Measurements from ENCODE around the gene HOXB9. TPM values are rescaled to one million over a fixed set of nuclear protein-coding genes. Genes with fewer than 3 reads are reported as not detected.

The HOXB9 gene
- total RNA-seq, 2 experiments from 2014 or later, result not detected

GRCh38 chr17:48592577-48592976 lies 33.6 kb downstream of the HOXB9 start:
- H3K9me3 ChIP-seq (ENCODE audit: low read length), result no peaks in the 10 kb centered on the region
- intact Hi-C loops (cut with micrococcal nuclease; ENCODE audit: unreplicated experiment), result loop anchor here (10.0 kb wide), 1 partner anchor 328 kb away; no protein-coding TSS in a partner anchor
- no peak overlapping the region for H3K4me2 ChIP-seq (ENCODE audit: low read length)
- no peaks in the 10 kb centered on the region for H3K79me2 ChIP-seq (ENCODE audit: insufficient read depth, low read depth, low read length)
- H3K4me1 ChIP-seq (ENCODE audit: insufficient read depth, low read length, poor library complexity, severe bottlenecking), result peaks cover 6% of the 10 kb centered on the region
- no peaks in the 10 kb centered on the region for H3K36me3 ChIP-seq (ENCODE audit: insufficient read depth, low read length)
- POLR2A ChIA-PET, result no interaction called here
- no peak overlapping the region for H3K27ac ChIP-seq (ENCODE audit: low read depth, low read length, poor library complexity, severe bottlenecking)
- no peak for DNase-seq (ENCODE audit: low spot score)
- H3K4me3 ChIP-seq (ENCODE audit: low read depth, low read length, poor library complexity, severe bottlenecking), result no peak overlapping the region
- no peak overlapping the region for H2AFZ ChIP-seq (ENCODE audit: low read length)
- BruUV-seq (replicated peaks), result no TSS peak
- no peaks in the 10 kb centered on the region for H4K20me1 ChIP-seq (ENCODE audit: insufficient read depth, low read length)
- no peaks in the 10 kb centered on the region for H3K9me2 ChIP-seq (ENCODE audit: insufficient read depth, low read length)
- TF ChIP-seq CTCF (conservative IDR thresholded peaks at IDR 0.05; ENCODE audit: low read length) (no peak), EZH2phosphoT487 (IDR thresholded peaks at IDR 0.05; ENCODE audit: borderline replicate concordance, low read depth, low read length) (no peak)
- CTCF ChIA-PET (ENCODE audit: unreplicated experiment), result interaction anchor here (1.1 kb wide), 1 partner anchor 242 kb away, joined by 3 read pairs; no protein-coding TSS in a partner anchor

GRCh38 chr17:48592057-48592514 lies 34.1 kb downstream of the HOXB9 start:
- Histone ChIP-seq H4K20me1 (ENCODE audit: insufficient read depth, low read length) (no peaks in the 10 kb centered on the region), H3K27ac (ENCODE audit: low read depth, low read length, poor library complexity, severe bottlenecking) (no peak overlapping the region), H3K9me3 (ENCODE audit: low read length) (no peaks in the 10 kb centered on the region), H3K9me2 (ENCODE audit: insufficient read depth, low read length) (no peaks in the 10 kb centered on the region), H3K4me3 (ENCODE audit: low read depth, low read length, poor library complexity, severe bottlenecking) (no peak overlapping the region), H3K4me2 (ENCODE audit: low read length) (no peak overlapping the region), H3K4me1 (ENCODE audit: insufficient read depth, low read length, poor library complexity, severe bottlenecking) (peaks cover 11% of the 10 kb centered on the region), H2AFZ (ENCODE audit: low read length) (no peak overlapping the region), H3K36me3 (ENCODE audit: insufficient read depth, low read length) (no peaks in the 10 kb centered on the region), H3K79me2 (ENCODE audit: insufficient read depth, low read depth, low read length) (no peaks in the 10 kb centered on the region)
- ChIA-PET CTCF (ENCODE audit: unreplicated experiment) (no interaction called here), POLR2A (interaction anchor here (0.8 kb wide), 1 partner anchor 257 kb away, joined by 3 read pairs; no protein-coding TSS in a partner anchor)
- no peak for DNase-seq (ENCODE audit: low spot score)
- TF ChIP-seq EZH2phosphoT487 (IDR thresholded peaks at IDR 0.05; ENCODE audit: borderline replicate concordance, low read depth, low read length) (no peak), CTCF (conservative IDR thresholded peaks at IDR 0.05; ENCODE audit: low read length) (no peak)
- BruUV-seq (replicated peaks), result no TSS peak
- intact Hi-C loops (cut with micrococcal nuclease; ENCODE audit: unreplicated experiment), result loop anchor here (10.0 kb wide), 1 partner anchor 327 kb away; no protein-coding TSS in a partner anchor

- H4K20me1 ChIP-seq (ENCODE audit: insufficient read depth, low read length), result no peaks in the 10 kb centered on the region
- ChIA-PET CTCF (ENCODE audit: unreplicated experiment) (no interaction called here), POLR2A (interaction anchor here (0.6 to 0.8 kb wide), 2 partner anchors 234 to 257 kb away, joined by 3 read pairs; no protein-coding TSS in a partner anchor)
- no peak overlapping the region for H2AFZ ChIP-seq (ENCODE audit: low read length)
- no peak overlapping the region for H3K27ac ChIP-seq (ENCODE audit: low read depth, low read length, poor library complexity, severe bottlenecking)
- no peaks in the 10 kb centered on the region for H3K36me3 ChIP-seq (ENCODE audit: insufficient read depth, low read length)
- no peaks in the 10 kb centered on the region for H3K9me2 ChIP-seq (ENCODE audit: insufficient read depth, low read length)
- no peak for TF ChIP-seq EZH2phosphoT487 (IDR thresholded peaks at IDR 0.05; ENCODE audit: borderline replicate concordance, low read depth, low read length)
- no peak for TF ChIP-seq CTCF (conservative IDR thresholded peaks at IDR 0.05; ENCODE audit: low read length)
- BruUV-seq (replicated peaks), result no TSS peak
- peaks cover 18% of the 10 kb centered on the region for H3K4me1 ChIP-seq (ENCODE audit: insufficient read depth, low read length, poor library complexity, severe bottlenecking)
- no peak overlapping the region for H3K4me3 ChIP-seq (ENCODE audit: low read depth, low read length, poor library complexity, severe bottlenecking)
- no peaks in the 10 kb centered on the region for H3K9me3 ChIP-seq (ENCODE audit: low read length)
- H3K79me2 ChIP-seq (ENCODE audit: insufficient read depth, low read depth, low read length), result no peaks in the 10 kb centered on the region
- intact Hi-C loops (cut with micrococcal nuclease; ENCODE audit: unreplicated experiment), result loop anchor here (10.0 kb wide), 1 partner anchor 327 kb away; no protein-coding TSS in a partner anchor
- DNase-seq (ENCODE audit: low spot score), result no peak
- no peak overlapping the region for H3K4me2 ChIP-seq (ENCODE audit: low read length)
Observed at GRCh38 chr17:48591255-48592056, 34.7 kb downstream of the HOXB9 start.
